ENCODE measurements around the gene KDM4D. TPM values are rescaled to one million over a fixed set of nuclear protein-coding genes. Genes with fewer than 3 reads are reported as not detected.
"Not testable (repeated sequence)": the region's sequence is repeated elsewhere in the genome, so short reads cannot be mapped to it uniquely, and the experiment has no call there.

The KDM4D gene
- total and polyA plus RNA-seq, 2 of the 4 experiments (the other 2 are of a cell fraction) = 0.90 to 1.1 TPM

DNA sequence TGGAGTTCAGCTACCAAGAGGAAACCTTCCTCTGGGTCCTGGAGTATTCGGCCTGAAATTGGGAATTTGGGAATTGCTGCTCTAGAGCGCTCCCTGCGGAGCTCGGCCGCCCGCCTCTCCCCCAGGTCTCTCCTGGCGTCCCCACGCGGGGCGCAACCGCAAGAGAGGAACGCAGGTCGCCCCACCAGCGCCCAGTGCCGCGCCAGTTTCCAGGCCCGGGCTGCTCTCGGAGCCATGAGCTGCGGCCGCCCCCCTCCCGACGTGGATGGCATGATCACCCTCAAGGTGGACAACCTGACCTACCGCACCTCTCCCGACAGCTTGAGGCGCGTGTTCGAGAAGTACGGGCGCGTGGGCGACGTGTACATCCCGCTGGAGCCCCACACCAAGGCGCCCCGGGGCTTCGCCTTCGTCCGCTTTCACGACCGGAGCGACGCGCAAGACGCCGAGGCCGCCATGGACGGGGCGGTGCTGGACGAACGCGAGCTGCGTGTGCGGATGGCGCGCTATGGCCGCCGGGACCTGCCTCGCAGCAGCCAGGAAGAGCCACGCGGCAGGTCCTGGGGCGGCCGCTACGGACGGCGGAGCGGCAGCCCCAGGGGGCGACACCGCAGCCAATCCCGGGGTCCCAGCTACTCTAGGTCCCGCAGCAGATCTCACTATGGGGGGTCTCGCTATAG, 64.0 kb downstream of the KDM4D start:
- H4K91ac ChIP-seq (ENCODE audit: insufficient read depth, low read depth, low read length); intact Hi-C loops (cut with micrococcal nuclease); H4K8ac ChIP-seq (ENCODE audit: low read depth in 2 of 2, low read length in 2 of 2); H3K4me2 ChIP-seq (ENCODE audit: low read depth, low read length); H3K9me3 ChIP-seq (ENCODE audit: control insufficient read depth, insufficient read depth, low read length); H3K79me1 ChIP-seq (ENCODE audit: low read depth in 1 of 2, low read length in 2 of 2); H3K56ac ChIP-seq (ENCODE audit: extremely low read depth, insufficient read depth, low read length); H3K9ac ChIP-seq (ENCODE audit: low read depth, low read length); H3K4ac ChIP-seq (ENCODE audit: low read depth, low read length); H2BK20ac ChIP-seq (ENCODE audit: low read depth, low read length); H4K20me1 ChIP-seq (ENCODE audit: insufficient read depth, low read length); H2AFZ ChIP-seq (replicated peaks; ENCODE audit: low read length, poor library complexity); H3K9me1 ChIP-seq (ENCODE audit: insufficient read depth, low read length); BruUV-seq (replicated peaks); H3K4me1 ChIP-seq (ENCODE audit: control insufficient read depth, insufficient read depth, low read length); POLR2A ChIA-PET (ENCODE audit: unreplicated experiment); H3K4me3 ChIP-seq (ENCODE audit: insufficient read depth, low read depth, low read length); in situ Hi-C loops (cut with MboI; ENCODE audit: low sequenced_read_pairs); dilution Hi-C loops (cut with HindIII; ENCODE audit: low sequenced_read_pairs, unreplicated experiment); H3K23ac ChIP-seq (ENCODE audit: low read depth, low read length); H2BK15ac ChIP-seq (ENCODE audit: low read depth, low read length); ATAC-seq (ENCODE audit: low read depth); H4K5ac ChIP-seq (ENCODE audit: low read depth, low read length); H3K18ac ChIP-seq (ENCODE audit: low read depth, low read length); CTCF ChIA-PET; H3K27ac ChIP-seq (ENCODE audit: insufficient read depth, low read length); H2BK120ac ChIP-seq (ENCODE audit: low read depth, low read length); H3K14ac ChIP-seq (replicated peaks; ENCODE audit: low read depth, low read length); H2AK5ac ChIP-seq (ENCODE audit: low read depth, low read length); H2AK9ac ChIP-seq (replicated peaks; ENCODE audit: low read depth, low read length, poor library complexity); H2BK5ac ChIP-seq (ENCODE audit: low read depth, low read length, poor library complexity, severe bottlenecking); DNase-seq; H3K36me3 ChIP-seq (ENCODE audit: control insufficient read depth, insufficient read depth, low read length): not testable (repeated sequence)
- peaks cover 21% of the 10 kb centered on the region for H3K27me3 ChIP-seq (ENCODE audit: control insufficient read depth, insufficient read depth, low read length)
- WGBS, 2 experiments (ENCODE audit: extremely low coverage in 2 of 2, insufficient read length in 1 of 2) = 22% methylated on average over 45 of the region's 71 CpGs; no CpG with 5 or more reads in 1 of the 2 experiments
